HG03571 (cell line): ENCODE measurements around the gene WDR38.

Source experiments
- ATAC-seq: cut with Tn5 transposase; IDR thresholded peaks from one replicate; pipeline ENCODE4 v1.9.1; 2021; ENCODE audit not compliant: unreplicated experiment

Gene WDR38

GRCh38 chr9:124880501-124880900, 27.2 kb downstream of the WDR38 start:
- ATAC-seq: no peak

GRCh38 chr9:124881138-124881743, 28.0 kb downstream of the WDR38 start:
- no peak for ATAC-seq

GRCh38 chr9:124882231-124882630, 29.0 kb downstream of the WDR38 start:
- ATAC-seq: no peak

- ATAC-seq: no peak
These were observed 31.1 kb downstream of the WDR38 start for GRCh38 chr9:124884376-124884775.

- ATAC-seq: no peak
These were observed 32.3 kb downstream of the WDR38 start for GRCh38 chr9:124885551-124885950.

- no peak for ATAC-seq
These were observed 33.2 kb downstream of the WDR38 start for GRCh38 chr9:124886461-124886860.

- no peak for ATAC-seq
These were observed 33.7 kb downstream of the WDR38 start for GRCh38 chr9:124886866-124887492.

- no peak for ATAC-seq
These were observed 34.6 kb downstream of the WDR38 start for GRCh38 chr9:124887832-124888231.

GRCh38 chr9:124889006-124889405, 35.7 kb downstream of the WDR38 start:
- ATAC-seq: no peak

- no peak for ATAC-seq
These were observed 36.9 kb downstream of the WDR38 start for GRCh38 chr9:124890179-124890578.

GRCh38 chr9:124894035-124894740, 40.9 kb downstream of the WDR38 start:
- no peak for ATAC-seq

GRCh38 chr9:124894741-124895170, 41.5 kb downstream of the WDR38 start:
- ATAC-seq: no peak

- no peak for ATAC-seq
These were observed 44.6 kb downstream of the WDR38 start for GRCh38 chr9:124897570-124898460.

GRCh38 chr9:124899845-124900244, 46.6 kb downstream of the WDR38 start:
- ATAC-seq: no peak

- no peak for ATAC-seq
These were observed 53.7 kb downstream of the WDR38 start for GRCh38 chr9:124906966-124907365.
